Cortex of kidney (tissue), 1 donor: ENCODE data around the gene ACACA.

ENCODE experiments used
- DNase-seq: peaks from one replicate; lab custom pipeline; 2025; lab: John Stamatoyannopoulos, UW

Gene ACACA

GRCh38 chr17:37292429-37293139, 114.1 kb downstream of the ACACA start:
- no peak for DNase-seq

GRCh38 chr17:37291351-37291750, 115.3 kb downstream of the ACACA start:
- no peak for DNase-seq

- DNase-seq: no peak
Observed at GRCh38 chr17:37286430-37286829, 120.2 kb downstream of the ACACA start.

GRCh38 chr17:37284191-37284590, 122.4 kb downstream of the ACACA start:
- no peak for DNase-seq

- DNase-seq: no peak
Observed at GRCh38 chr17:37283414-37283961, 123.1 kb downstream of the ACACA start.

- DNase-seq: no peak
Observed at GRCh38 chr17:37280841-37281240, 125.8 kb downstream of the ACACA start.

- DNase-seq: no peak
Observed at GRCh38 chr17:37278247-37278894, 128.3 kb downstream of the ACACA start.

GRCh38 chr17:37276475-37276874, 130.2 kb downstream of the ACACA start:
- DNase-seq: no peak

GRCh38 chr17:37274461-37274860, 132.2 kb downstream of the ACACA start:
- DNase-seq: no peak

GRCh38 chr17:37273409-37274051, 133.1 kb downstream of the ACACA start:
- DNase-seq: no peak

GRCh38 chr17:37265446-37266173, 141.0 kb downstream of the ACACA start:
- DNase-seq: no peak

GRCh38 chr17:37261286-37261685, 145.3 kb downstream of the ACACA start:
- DNase-seq: no peak

- no peak for DNase-seq
Observed at GRCh38 chr17:37259030-37259735, 147.5 kb downstream of the ACACA start.

GRCh38 chr17:37256627-37257026, 150.0 kb downstream of the ACACA start:
- DNase-seq: no peak

- no peak for DNase-seq
Observed at GRCh38 chr17:37255432-37255831, 151.2 kb downstream of the ACACA start.

GRCh38 chr17:37247825-37248224, 158.8 kb downstream of the ACACA start:
- no peak for DNase-seq

- DNase-seq: no peak
Observed at GRCh38 chr17:37246085-37246484, 160.6 kb downstream of the ACACA start.

GRCh38 chr17:37240381-37240780, 166.3 kb downstream of the ACACA start:
- DNase-seq: no peak

- DNase-seq: no peak
Observed at GRCh38 chr17:37239690-37240334, 166.8 kb downstream of the ACACA start.

- no peak for DNase-seq
Observed at GRCh38 chr17:37234106-37234505, 172.5 kb downstream of the ACACA start.

GRCh38 chr17:37233036-37233435, 173.6 kb downstream of the ACACA start:
- no peak for DNase-seq
